HG02852 (cell line): ENCODE results near the gene MEAK7.

Experiments
- ATAC-seq: cut with Tn5 transposase; IDR thresholded peaks from one replicate; pipeline ENCODE4 v1.9.1; 2021; ENCODE audit warnings: mild to moderate bottlenecking, moderate library complexity; ENCODE audit not compliant: unreplicated experiment

The MEAK7 gene, protein sequence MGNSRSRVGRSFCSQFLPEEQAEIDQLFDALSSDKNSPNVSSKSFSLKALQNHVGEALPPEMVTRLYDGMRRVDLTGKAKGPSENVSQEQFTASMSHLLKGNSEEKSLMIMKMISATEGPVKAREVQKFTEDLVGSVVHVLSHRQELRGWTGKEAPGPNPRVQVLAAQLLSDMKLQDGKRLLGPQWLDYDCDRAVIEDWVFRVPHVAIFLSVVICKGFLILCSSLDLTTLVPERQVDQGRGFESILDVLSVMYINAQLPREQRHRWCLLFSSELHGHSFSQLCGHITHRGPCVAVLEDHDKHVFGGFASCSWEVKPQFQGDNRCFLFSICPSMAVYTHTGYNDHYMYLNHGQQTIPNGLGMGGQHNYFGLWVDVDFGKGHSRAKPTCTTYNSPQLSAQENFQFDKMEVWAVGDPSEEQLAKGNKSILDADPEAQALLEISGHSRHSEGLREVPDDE

GRCh38 chr16:84504420-84505248 is at the start of gene MEAK7:
TSS of gene MEAK7 (minus strand) at chr16:84504659. CDS start at chr16:84498086, 6,573 bp downstream.
- ATAC-seq, result peak; percentile 92

DNA sequence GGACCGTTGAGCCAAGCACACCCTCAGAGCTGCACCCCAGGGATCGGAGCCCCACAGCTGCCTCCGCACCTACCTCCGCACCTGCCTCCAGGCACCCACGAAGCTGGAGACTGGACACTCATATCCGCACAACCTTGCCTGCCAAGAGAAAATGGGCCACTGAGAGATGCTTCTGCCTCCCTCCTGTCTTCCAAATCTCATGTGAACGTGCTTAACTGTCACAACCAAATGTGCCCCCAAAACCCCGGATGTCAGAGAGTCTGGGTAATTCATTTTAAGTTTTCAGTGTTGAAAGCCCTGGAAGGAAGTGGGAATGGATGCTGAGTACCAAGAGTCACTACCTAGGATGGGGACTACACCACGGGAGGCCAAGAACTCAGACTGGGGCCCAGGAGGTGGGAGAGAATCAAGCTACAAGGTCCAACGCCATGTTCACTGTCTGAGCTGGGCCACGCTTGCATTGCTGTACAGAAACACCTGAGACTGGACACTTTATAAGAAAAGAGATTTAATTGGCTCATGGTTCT is 49.5 kb upstream of the MEAK7 start:
- ATAC-seq, result no peak

- ATAC-seq, result no peak
These were observed 47.7 kb upstream of the MEAK7 start for GRCh38 chr16:84552135-84552534.

- ATAC-seq, result no peak
These were observed 45.6 kb upstream of the MEAK7 start for GRCh38 chr16:84550096-84550495.

DNA sequence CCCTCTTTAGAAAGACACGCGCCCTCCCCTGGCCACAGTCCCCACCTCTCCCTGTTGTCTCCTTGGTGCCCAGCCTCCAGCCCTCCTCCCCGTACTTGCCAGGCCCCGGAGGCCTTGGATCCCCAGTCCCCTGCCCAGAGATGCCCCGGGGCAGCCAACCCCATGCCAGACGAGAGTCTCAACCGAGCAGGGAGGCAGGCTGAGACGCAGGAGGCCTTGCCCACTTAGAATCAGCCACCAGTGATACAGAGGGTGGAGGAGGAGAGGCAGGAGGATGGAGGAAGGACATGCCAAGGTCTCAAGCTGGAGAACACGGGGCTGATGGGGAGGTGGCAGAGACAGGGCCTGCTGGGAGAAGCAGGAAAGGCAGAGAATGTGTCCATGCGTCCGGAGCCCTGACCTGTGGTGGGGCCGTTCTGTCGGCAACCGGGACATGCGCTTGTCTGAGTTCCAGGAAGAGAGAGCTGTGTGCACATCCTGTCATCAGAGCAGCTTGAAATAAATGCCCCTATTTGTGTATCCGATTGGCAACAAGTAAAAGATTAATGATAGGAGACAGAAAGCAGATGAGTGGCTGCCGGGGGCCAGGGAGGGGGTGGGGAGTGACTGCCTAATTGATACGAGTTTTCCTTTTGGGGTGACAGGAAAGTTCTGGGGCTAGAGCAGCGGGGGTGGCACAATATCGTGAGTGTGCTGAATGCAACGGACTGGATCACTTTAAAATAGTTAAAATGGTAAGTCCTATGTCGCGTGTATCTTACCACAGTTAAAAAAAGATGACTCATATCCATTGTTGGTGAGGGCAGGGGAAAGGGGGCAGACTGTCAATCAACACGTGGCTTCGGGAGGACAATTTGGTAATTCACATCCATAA is 44.7 kb upstream of the MEAK7 start:
- ATAC-seq, result no peak

GRCh38 chr16:84548508-84548907 is 44.0 kb upstream of the MEAK7 start:
- no peak for ATAC-seq

DNA sequence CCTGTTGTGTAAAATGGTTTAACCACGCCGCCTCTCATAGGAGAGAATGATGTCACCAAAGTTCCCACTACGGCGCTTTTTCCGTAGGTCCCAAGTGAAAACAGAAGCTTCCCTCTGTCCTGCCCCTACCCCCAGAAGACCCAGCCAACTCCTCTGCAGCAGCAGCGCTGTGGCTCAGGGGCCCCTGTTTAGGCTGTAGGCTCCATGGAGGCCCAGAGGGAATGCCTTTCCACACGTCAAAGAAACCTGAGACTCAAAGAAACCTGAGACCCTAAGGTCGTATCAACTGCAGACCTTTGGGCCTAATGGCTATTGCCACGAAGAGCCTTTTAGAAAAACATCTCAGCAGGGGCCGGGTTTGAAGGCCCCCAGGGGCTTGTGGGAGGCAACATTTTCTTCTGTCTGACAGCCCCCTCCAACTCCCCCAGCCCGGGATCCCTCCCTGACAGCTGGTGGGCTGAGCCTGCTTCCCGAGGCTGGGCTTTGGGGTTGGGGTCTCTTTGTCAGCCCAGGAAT is 43.1 kb upstream of the MEAK7 start:
- no peak for ATAC-seq

GRCh38 chr16:84546669-84547545 is 42.4 kb upstream of the MEAK7 start:
- ATAC-seq, result no peak

DNA sequence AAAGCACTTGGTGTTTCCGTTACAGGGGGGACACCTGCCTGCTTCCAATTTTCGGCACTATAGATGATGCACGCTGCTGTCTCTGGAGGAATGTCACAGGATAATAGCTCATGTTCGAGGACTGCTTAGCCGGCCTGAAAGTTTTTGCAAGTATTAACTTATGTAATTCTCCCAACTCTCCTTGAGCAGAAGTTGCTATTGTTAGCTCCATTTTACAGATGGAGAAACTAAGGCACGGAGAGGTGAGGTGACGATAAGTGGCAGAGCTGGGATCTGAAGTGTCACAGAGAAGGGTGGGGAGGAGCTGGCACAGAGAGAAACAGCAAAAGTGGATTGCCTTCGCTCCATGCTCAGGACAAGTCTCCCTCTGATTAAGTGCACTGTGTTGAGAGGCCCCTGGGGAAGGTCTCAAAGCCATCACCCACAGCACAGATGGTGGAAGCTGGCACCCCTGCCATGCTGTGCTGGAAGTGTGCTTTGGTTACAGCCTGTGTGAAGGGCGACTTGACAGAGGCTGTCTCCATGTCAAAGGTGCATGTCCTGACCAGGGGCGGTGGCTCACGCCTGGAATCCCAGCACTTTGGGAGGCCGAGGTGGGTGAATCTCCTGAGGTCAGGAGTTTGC is 40.8 kb upstream of the MEAK7 start:
- no peak for ATAC-seq

DNA sequence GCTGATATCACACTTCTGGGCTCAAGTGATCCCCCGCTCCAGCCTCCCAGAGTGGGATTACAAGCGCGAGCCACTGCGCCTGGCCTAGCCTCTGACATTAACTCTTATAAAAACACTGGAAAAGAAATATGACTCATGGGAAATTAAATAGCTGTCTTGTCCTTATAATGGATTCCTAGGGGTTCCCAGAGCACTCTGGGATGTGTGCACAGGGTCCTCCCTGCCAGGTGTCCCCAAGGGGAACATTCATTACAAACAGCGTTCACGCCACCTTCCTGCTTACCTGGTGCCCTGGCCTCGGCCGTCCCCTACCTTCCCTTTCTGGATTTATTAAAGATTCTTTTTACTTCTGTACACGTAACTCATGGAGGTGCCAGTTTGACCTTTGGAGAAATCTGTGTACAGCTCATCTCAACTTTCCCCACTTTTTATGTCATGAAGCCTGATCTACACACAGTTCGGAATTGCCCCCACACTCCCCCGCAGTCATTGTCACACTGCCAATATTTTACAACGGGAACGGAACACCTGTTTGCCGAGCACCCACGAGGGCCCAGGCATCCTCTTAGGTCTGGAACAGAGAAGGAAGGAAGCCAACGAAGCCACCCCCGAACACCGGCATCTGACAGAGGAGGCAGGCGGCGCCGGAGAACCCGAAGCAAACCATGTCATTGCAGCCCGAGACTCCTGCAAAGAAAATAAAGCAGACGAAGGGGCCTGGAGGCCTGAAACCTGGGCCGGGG is 39.7 kb upstream of the MEAK7 start:
- no peak for ATAC-seq

- no peak for ATAC-seq
These were observed 38.8 kb upstream of the MEAK7 start for GRCh38 chr16:84543253-84543652.

DNA sequence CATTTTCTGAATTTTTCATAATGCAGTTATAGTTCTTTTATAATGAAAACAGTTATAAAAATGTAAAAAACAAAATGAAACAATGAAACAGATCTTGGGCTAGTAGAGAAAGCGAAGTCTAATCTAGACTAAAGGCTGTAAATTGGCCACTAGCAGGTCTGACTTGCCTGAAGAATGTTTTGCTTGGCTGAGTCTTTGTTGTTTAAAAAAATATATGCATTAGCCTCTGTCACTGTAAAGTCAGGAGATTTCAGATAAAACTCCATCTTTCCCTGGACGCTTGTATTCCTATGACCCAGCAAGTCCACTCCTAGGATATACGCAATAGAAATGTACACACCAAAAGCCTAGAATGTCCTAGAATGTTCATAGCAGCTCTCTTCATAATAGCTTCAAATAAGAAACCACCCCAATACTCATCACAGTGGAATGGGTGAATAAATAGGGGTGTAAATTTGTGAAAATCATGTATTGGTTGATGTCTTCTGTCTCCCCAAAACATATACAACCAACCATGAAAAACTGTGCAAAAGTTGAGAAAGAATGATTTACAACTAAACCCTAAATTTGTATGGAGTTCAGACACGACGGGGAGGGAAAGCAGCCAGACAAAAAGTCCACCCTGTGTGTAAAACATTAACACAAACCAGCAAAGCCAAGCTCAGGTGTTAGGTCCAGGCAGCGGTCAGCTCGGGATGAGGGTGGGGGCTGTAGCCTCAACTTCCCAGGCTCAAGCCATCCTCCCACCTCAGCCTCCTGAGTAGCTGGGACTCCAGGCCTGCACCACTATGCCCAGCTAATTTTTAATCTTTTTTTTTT is 37.7 kb upstream of the MEAK7 start:
- ATAC-seq, result no peak

- ATAC-seq, result no peak
These were observed 35.7 kb upstream of the MEAK7 start for GRCh38 chr16:84540194-84540593.

DNA sequence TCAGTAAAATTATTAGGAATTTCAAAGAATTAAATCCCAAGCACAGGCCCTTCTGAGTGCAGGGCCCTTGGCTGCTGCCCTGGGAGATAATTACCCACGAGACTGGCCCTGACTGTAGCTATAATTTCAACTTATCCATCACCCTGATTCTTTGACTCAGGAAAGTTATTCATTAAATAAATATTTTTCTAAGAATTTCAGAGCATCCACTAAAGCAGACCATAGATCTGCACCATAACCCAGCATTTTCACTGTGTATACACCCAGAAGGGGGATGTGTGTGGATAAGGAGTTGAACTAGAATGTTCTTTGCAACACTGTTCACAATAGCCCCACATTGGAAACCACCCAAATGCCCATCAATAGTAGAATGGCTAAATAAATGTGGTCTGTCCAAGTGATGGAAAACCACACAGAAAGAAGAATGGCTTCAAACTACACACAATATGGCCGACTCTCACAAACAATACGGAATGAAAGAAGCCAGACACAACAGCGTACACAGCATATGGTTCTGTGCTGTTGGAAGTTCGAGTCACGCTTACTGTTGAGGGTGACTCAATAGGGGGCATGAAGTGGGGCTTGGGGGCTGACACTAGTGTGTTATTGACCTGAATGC is 33.9 kb upstream of the MEAK7 start:
- no peak for ATAC-seq

DNA sequence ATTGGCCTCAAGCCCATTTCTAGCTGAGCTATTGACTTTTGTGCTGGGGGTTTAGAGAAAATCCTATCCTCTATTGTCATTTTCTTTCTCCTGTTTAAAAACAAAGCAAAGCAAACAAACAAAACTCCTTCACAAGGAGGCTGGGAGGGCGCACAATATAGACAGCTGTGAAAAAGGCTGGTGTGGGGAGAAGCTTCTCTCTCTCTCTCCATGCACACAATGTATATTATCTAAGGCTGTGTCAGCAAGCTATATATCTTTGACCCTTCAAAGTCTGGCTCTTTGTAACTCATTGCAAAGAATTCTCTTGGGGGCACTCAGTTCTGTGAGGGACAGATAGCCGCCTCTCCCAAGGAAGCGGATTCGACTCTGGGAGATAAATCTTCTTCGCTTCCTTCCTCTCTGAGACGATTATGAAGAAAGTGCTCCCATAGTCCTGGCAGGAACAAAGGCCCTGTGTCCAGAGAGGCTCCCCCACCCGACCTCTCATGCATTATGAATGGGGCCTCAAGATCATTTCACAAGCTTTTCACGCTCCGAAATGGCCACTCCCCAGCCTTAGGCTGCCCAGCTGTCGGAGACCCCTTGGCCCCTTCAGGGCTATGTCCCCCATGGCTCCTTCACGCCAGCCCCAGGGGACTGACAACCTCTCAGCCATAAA is 33.2 kb upstream of the MEAK7 start:
- ATAC-seq, result no peak

- no peak for ATAC-seq
These were observed 31.4 kb upstream of the MEAK7 start for GRCh38 chr16:84535851-84536250.

GRCh38 chr16:84535408-84535807 is 30.9 kb upstream of the MEAK7 start:
- ATAC-seq, result no peak
